ENCODE results near the gene FLRT2.

- TF ChIP-seq SIN3A (IDR thresholded peaks at IDR 0.05; ENCODE audit: borderline replicate concordance in 2 of 2, control insufficient read depth in 1 of 2, low read depth in 2 of 2, low read length in 2 of 2) (no peak), CTCF (IDR thresholded peaks at IDR 0.05 in 2 of 3, conservative IDR thresholded peaks at IDR 0.05 in 1 of 3; ENCODE audit: insufficient read depth in 2 of 3, low read depth in 1 of 3, low read length in 3 of 3) (no peak), FIP1L1 (IDR thresholded peaks at IDR 0.05; ENCODE audit: low read depth, low read length, poor library complexity, severe bottlenecking) (no peak), MEF2A (IDR thresholded peaks at IDR 0.05; ENCODE audit: control insufficient read depth, low read depth, low read length) (no peak), ZNF668 (CRISPR knock-in tag; IDR thresholded peaks at IDR 0.05) (no peak), POLR2AphosphoS2 (IDR thresholded peaks at IDR 0.05; ENCODE audit: low read length) (no peak), MAFF (IDR thresholded peaks at IDR 0.05; ENCODE audit: low read length) (no peak), PPARD (CRISPR knock-in tag; IDR thresholded peaks at IDR 0.05) (no peak), KDM4B (IDR thresholded peaks at IDR 0.05; ENCODE audit: borderline replicate concordance in 2 of 2, low read depth in 1 of 2) (no peak)
These were observed 171.8 kb downstream of the FLRT2 start for GRCh38 chr14:85701763-85702162.

All from K562 (cell line).